Measurements from ENCODE around the gene ZFYVE28.

DNA sequence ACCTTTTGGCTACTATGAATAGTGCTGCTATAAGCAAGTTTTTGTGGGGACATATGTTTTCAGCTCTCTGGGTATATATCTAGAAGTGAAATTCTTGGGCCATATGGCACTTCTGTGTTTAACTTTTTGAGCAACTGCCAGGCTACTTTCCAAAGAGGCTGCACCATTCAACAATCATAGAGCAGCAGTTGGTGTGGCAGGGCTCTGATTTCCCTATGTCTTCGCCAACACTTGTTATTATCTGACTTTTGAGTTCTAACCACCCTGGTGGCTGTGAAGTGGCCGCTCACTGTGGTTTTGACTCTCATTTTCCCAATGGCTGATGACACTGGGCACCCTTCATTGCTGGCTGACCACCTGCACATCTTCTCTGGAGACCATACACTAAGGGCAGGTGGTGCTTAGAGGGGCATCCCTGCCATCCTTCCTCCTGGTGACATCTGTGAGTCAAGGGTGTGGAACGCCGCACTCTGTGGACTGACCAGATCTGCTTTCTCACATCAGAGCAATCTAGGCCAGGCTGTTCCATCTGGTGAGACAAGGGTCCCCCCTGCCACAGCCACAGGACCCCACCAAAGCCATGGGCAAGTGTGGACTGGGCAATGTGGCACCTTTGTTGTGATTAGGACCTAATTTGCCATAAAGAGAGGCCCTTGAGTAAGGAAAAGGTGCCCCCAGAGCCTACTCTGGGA is 49.6 kb downstream of the ZFYVE28 start:
- TF ChIP-seq, protein P1, sequence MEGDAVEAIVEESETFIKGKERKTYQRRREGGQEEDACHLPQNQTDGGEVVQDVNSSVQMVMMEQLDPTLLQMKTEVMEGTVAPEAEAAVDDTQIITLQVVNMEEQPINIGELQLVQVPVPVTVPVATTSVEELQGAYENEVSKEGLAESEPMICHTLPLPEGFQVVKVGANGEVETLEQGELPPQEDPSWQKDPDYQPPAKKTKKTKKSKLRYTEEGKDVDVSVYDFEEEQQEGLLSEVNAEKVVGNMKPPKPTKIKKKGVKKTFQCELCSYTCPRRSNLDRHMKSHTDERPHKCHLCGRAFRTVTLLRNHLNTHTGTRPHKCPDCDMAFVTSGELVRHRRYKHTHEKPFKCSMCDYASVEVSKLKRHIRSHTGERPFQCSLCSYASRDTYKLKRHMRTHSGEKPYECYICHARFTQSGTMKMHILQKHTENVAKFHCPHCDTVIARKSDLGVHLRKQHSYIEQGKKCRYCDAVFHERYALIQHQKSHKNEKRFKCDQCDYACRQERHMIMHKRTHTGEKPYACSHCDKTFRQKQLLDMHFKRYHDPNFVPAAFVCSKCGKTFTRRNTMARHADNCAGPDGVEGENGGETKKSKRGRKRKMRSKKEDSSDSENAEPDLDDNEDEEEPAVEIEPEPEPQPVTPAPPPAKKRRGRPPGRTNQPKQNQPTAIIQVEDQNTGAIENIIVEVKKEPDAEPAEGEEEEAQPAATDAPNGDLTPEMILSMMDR (IDR thresholded peaks at IDR 0.05): no peak
- no peak for TF ChIP-seq POLR2A (IDR thresholded peaks at IDR 0.05)
